KMS-11 (cell line): ENCODE measurements around the gene AIFM1.
A peak's percentile ranks its signal among the peaks of the same experiment; 100 is the strongest.

Experiments used
- H2AFZ ChIP-seq: fragments of 200-600 bp; sonication (generic); 2 replicates; pipeline ENCODE4 v1.6.1; 2016; ENCODE audit warnings: antibody characterized with exemption, mixed run types, low read depth
- H3K27ac ChIP-seq: fragments of 200-600 bp; sonication (generic); 2 replicates; pipeline ENCODE4 v1.6.1; 2016; ENCODE audit warnings: mild to moderate bottlenecking, mixed run types
- H3K27me3 ChIP-seq: fragments of 200-600 bp; sonication (generic); 2 replicates; pipeline ENCODE4 v1.6.1; 2017; ENCODE audit warnings: mild to moderate bottlenecking, low read depth, mixed run types, moderate library complexity; ENCODE audit not compliant: insufficient read depth
- H3K36me3 ChIP-seq: fragments of 200-600 bp; sonication (generic); 2 replicates; pipeline ENCODE4 v1.6.1; 2017; ENCODE audit warnings: mild to moderate bottlenecking, mixed run types; ENCODE audit not compliant: insufficient read depth
- H3K4me1 ChIP-seq: fragments of 200-600 bp; sonication (generic); 2 replicates; pipeline ENCODE4 v1.6.1; 2016; ENCODE audit warnings: mild to moderate bottlenecking, low read depth, mixed run types; ENCODE audit not compliant: poor library complexity, severe bottlenecking
- H3K4me2 ChIP-seq: fragments of 200-600 bp; sonication (generic); 2 replicates; pipeline ENCODE4 v1.7.0; 2016; ENCODE audit warnings: mild to moderate bottlenecking, mixed run types
- H3K4me3 ChIP-seq: fragments of 200-600 bp; sonication (generic); IDR thresholded peaks from 2 replicates; pipeline ENCODE4 v1.6.1; 2017; ENCODE audit warnings: low read depth, low read length, mixed read lengths; ENCODE audit not compliant: insufficient read depth
- H3K79me2 ChIP-seq: fragments of 200-600 bp; sonication (generic); 2 replicates; pipeline ENCODE4 v1.6.1; 2016; ENCODE audit warnings: low read depth, mixed run types; ENCODE audit not compliant: insufficient read depth
- H3K9ac ChIP-seq: fragments of 200-600 bp; sonication (generic); 2 replicates; pipeline ENCODE4 v1.6.1; 2016; ENCODE audit warnings: mild to moderate bottlenecking, mixed run types
- H4K20me1 ChIP-seq: fragments of 200-600 bp; sonication (generic); 2 replicates; pipeline ENCODE4 v1.6.1; 2016; ENCODE audit warnings: mild to moderate bottlenecking, mixed run types; ENCODE audit not compliant: insufficient read depth
- CTCF ChIP-seq: fragments of 200-600 bp; sonication (generic); conservative IDR thresholded peaks from 2 replicates; pipeline ENCODE4 v1.6.1; 2017; ENCODE audit warnings: low read depth, mild to moderate bottlenecking, antibody characterized with exemption, low read length, moderate library complexity, mixed read lengths

AIFM1 gene

GRCh38 chrX:130163398-130163797, 2.2 kb downstream of the AIFM1 start:
- no peak for TF ChIP-seq CTCF
- no peak overlapping the region for H3K9ac ChIP-seq
- no peak overlapping the region for H3K4me2 ChIP-seq
- H3K79me2 ChIP-seq = peaks cover 62% of the 10 kb centered on the region
- H2AFZ ChIP-seq = no peak overlapping the region
- H3K36me3 ChIP-seq = no peaks in the 10 kb centered on the region
- no peaks in the 10 kb centered on the region for H4K20me1 ChIP-seq
- H3K27me3 ChIP-seq = no peaks in the 10 kb centered on the region
- no peak overlapping the region for H3K27ac ChIP-seq
- peaks cover 51% of the 10 kb centered on the region for H3K4me1 ChIP-seq
- no peak overlapping the region for H3K4me3 ChIP-seq

- Histone ChIP-seq H3K4me1 (peaks cover 44% of the 10 kb centered on the region), H3K9ac (no peak overlapping the region), H3K27ac (no peak overlapping the region), H2AFZ (no peak overlapping the region), H3K4me3 (no peak overlapping the region), H3K79me2 (peaks cover 62% of the 10 kb centered on the region), H3K27me3 (no peaks in the 10 kb centered on the region), H3K4me2 (no peak overlapping the region), H4K20me1 (no peaks in the 10 kb centered on the region), H3K36me3 (no peaks in the 10 kb centered on the region)
- TF ChIP-seq CTCF = no peak
Measured at GRCh38 chrX:130162094-130162735, 3.4 kb downstream of the AIFM1 start.

- peaks cover 40% of the 10 kb centered on the region for H3K4me1 ChIP-seq
- no peaks in the 10 kb centered on the region for H3K36me3 ChIP-seq
- no peak overlapping the region for H3K27ac ChIP-seq
- no peaks in the 10 kb centered on the region for H3K27me3 ChIP-seq
- no peak overlapping the region for H3K9ac ChIP-seq
- H3K4me3 ChIP-seq = no peak overlapping the region
- no peak for TF ChIP-seq CTCF
- H3K4me2 ChIP-seq = peak overlapping the region; percentile 33; the same call in 1 of the 2 replicates
- peaks cover 55% of the 10 kb centered on the region for H3K79me2 ChIP-seq
- H2AFZ ChIP-seq = no peak overlapping the region
- no peaks in the 10 kb centered on the region for H4K20me1 ChIP-seq
Measured at GRCh38 chrX:130159776-130160175, 5.9 kb downstream of the AIFM1 start.

- Histone ChIP-seq H3K4me1 (peaks cover 29% of the 10 kb centered on the region), H3K4me2 (no peak overlapping the region), H3K4me3 (no peak overlapping the region), H2AFZ (no peak overlapping the region), H3K36me3 (no peaks in the 10 kb centered on the region), H3K9ac (no peak overlapping the region), H3K27ac (no peak overlapping the region), H3K27me3 (no peaks in the 10 kb centered on the region), H3K79me2 (peaks cover 40% of the 10 kb centered on the region), H4K20me1 (no peaks in the 10 kb centered on the region)
- TF ChIP-seq CTCF = no peak
Measured at GRCh38 chrX:130158311-130158710, 7.3 kb downstream of the AIFM1 start.
